Vagina (tissue), 2 donors: ENCODE measurements around the gene CXCR4. TPM values are rescaled to one million over a fixed set of nuclear protein-coding genes. Genes with fewer than 3 reads are reported as not detected.

ENCODE experiments used
- DNase-seq, 2 donors: peaks; one replicate each; pipeline ENCODE4 v3.0.0-alpha.2; 2017; ENCODE audit errors: extremely low spot score in 2 of 2
- H3K27ac ChIP-seq: fragments of 200-600 bp; sonication (generic); one replicate; pipeline ENCODE4 v1.5.1; 2019
- H3K27me3 ChIP-seq: fragments of 200-600 bp; sonication (generic); one replicate; pipeline ENCODE4 v1.5.1; 2019
- H3K36me3 ChIP-seq, 2 donors: fragments of 200-600 bp; sonication (generic); one replicate each; pipeline ENCODE4 v1.5.1; 2017 to 2019
- H3K4me1 ChIP-seq: fragments of 200-600 bp; sonication (generic); one replicate; pipeline ENCODE4 v1.5.1; 2019
- H3K4me3 ChIP-seq, 2 donors: fragments of 200-600 bp; sonication (generic); 1 replicate in 1 of 2; 2 replicates in 1 of 2; pipeline ENCODE4 v1.5.1; 2016 to 2019
- H3K9me3 ChIP-seq: fragments of 200-600 bp; sonication (generic); one replicate; pipeline ENCODE4 v1.5.1; 2019
- CTCF ChIP-seq, 3 experiments: fragments of 450-650 bp in 2 of 3; fragments of 200-600 bp in 1 of 3; sonication (generic) in 1 of 3; IDR thresholded peaks; one replicate each; pipeline ENCODE4 v1.5.1; 2017 to 2019; ENCODE audit warnings: antibody characterized with exemption in 3 of 3, mild to moderate bottlenecking in 2 of 3, moderate library complexity in 2 of 3
- POLR2A ChIP-seq, 2 donors: fragments of 450-650 bp; IDR thresholded peaks; one replicate each; pipeline ENCODE4 v1.6.1; 2017; ENCODE audit warnings: antibody characterized with exemption in 2 of 2, mild to moderate bottlenecking in 2 of 2, moderate library complexity in 2 of 2
- POLR2AphosphoS5 ChIP-seq, 2 donors: sonication (generic); formaldehyde crosslinking; IDR thresholded peaks; one replicate each; pipeline ENCODE4 v1.9.0; 2017; ENCODE audit warnings: antibody characterized with exemption in 2 of 2, mild to moderate bottlenecking in 2 of 2, low read depth in 1 of 2; ENCODE audit not compliant: insufficient read depth in 1 of 2
- intact Hi-C: fragments of 100-400 bp; cut with DNase I; formaldehyde crosslinking; loops from one replicate; pipeline ENCODE4 v1.15.1; 2023
- total RNA-seq: library from RNA; depleted of rRNA; stranded (reverse); fragments of >200 nt; gene quantifications from one replicate; pipeline ENCODE4 v1.2.3, GENCODE V29; 2016

Gene CXCR4
- total RNA-seq, 1 donor from 2014 or later = 39.5 TPM

GRCh38 chr2:136151021-136151971 is 33.3 kb upstream of the CXCR4 start:
- no peaks in the 10 kb centered on the region for H3K36me3 ChIP-seq
- H3K27me3 ChIP-seq = no peaks in the 10 kb centered on the region
- TF ChIP-seq POLR2AphosphoS5 (IDR thresholded peaks at IDR 0.05; ENCODE audit: insufficient read depth in 1 of 2, low read depth in 1 of 2) (no peak), POLR2A (IDR thresholded peaks at IDR 0.05) (no peak), CTCF (IDR thresholded peaks at IDR 0.05) (no peak)
- intact Hi-C loops = no loop called here
- H3K9me3 ChIP-seq = no peaks in the 10 kb centered on the region
- H3K4me3 ChIP-seq = no peak overlapping the region
- H3K4me1 ChIP-seq = no peaks in the 10 kb centered on the region
- no peak for DNase-seq
- H3K27ac ChIP-seq = no peak overlapping the region

GRCh38 chr2:136149011-136149410 is 31.1 kb upstream of the CXCR4 start:
- H3K9me3 ChIP-seq = no peaks in the 10 kb centered on the region
- no peak overlapping the region for H3K4me3 ChIP-seq
- DNase-seq = no peak
- intact Hi-C loops = no loop called here
- H3K36me3 ChIP-seq = no peaks in the 10 kb centered on the region
- H3K27ac ChIP-seq = no peak overlapping the region
- H3K27me3 ChIP-seq = no peaks in the 10 kb centered on the region
- H3K4me1 ChIP-seq = no peaks in the 10 kb centered on the region
- TF ChIP-seq POLR2AphosphoS5 (IDR thresholded peaks at IDR 0.05; ENCODE audit: insufficient read depth in 1 of 2, low read depth in 1 of 2) (no peak), CTCF (IDR thresholded peaks at IDR 0.05) (no peak), POLR2A (IDR thresholded peaks at IDR 0.05) (no peak)

- no peaks in the 10 kb centered on the region for H3K4me1 ChIP-seq
- no peak overlapping the region for H3K27ac ChIP-seq
- H3K9me3 ChIP-seq = no peaks in the 10 kb centered on the region
- TF ChIP-seq POLR2AphosphoS5 (IDR thresholded peaks at IDR 0.05; ENCODE audit: insufficient read depth in 1 of 2, low read depth in 1 of 2) (no peak), POLR2A (IDR thresholded peaks at IDR 0.05) (no peak), CTCF (IDR thresholded peaks at IDR 0.05) (no peak)
- intact Hi-C loops = no loop called here
- no peaks in the 10 kb centered on the region for H3K36me3 ChIP-seq
- H3K4me3 ChIP-seq = no peak overlapping the region
- H3K27me3 ChIP-seq = no peaks in the 10 kb centered on the region
- DNase-seq = no peak
These were observed 28.6 kb upstream of the CXCR4 start for GRCh38 chr2:136146564-136146963.

- no peak overlapping the region for H3K27ac ChIP-seq
- H3K4me3 ChIP-seq = no peak overlapping the region
- H3K36me3 ChIP-seq = no peaks in the 10 kb centered on the region
- DNase-seq = no peak
- no peaks in the 10 kb centered on the region for H3K27me3 ChIP-seq
- TF ChIP-seq POLR2A (IDR thresholded peaks at IDR 0.05) = no peak
- TF ChIP-seq POLR2AphosphoS5 (IDR thresholded peaks at IDR 0.05; ENCODE audit: insufficient read depth in 1 of 2, low read depth in 1 of 2) = no peak
- no peak for TF ChIP-seq CTCF (IDR thresholded peaks at IDR 0.05)
- H3K4me1 ChIP-seq = no peaks in the 10 kb centered on the region
- H3K9me3 ChIP-seq = no peaks in the 10 kb centered on the region
- intact Hi-C loops = no loop called here
These were observed 25.9 kb upstream of the CXCR4 start for GRCh38 chr2:136143603-136144451.
